Peyer's patch (tissue), 4 donors: ENCODE data around the gene MYADM. TPM values are rescaled to one million over a fixed set of nuclear protein-coding genes. Genes with fewer than 3 reads are reported as not detected.
A peak's percentile ranks its signal among the peaks of the same experiment; 100 is the strongest.

Experiments used
- DNase-seq, 3 donors: peaks; one replicate each; pipeline ENCODE4 v3.0.0-alpha.2; 2017 to 2019
- H3K27ac ChIP-seq, 4 donors: fragments of 200-600 bp; sonication (generic); one replicate each; pipeline ENCODE4 v1.5.1; 2016 to 2019
- H3K27me3 ChIP-seq, 2 donors: fragments of 200-600 bp; sonication (generic); one replicate each; pipeline ENCODE4 v1.5.1; 2019
- H3K36me3 ChIP-seq, 3 donors: fragments of 200-600 bp; sonication (generic); one replicate each; pipeline ENCODE4 v1.5.1; 2016 to 2019
- H3K4me1 ChIP-seq, 4 donors: fragments of 200-600 bp; sonication (generic); one replicate each; pipeline ENCODE4 v1.5.1; 2016 to 2019
- H3K4me3 ChIP-seq, 4 donors: fragments of 200-600 bp; sonication (generic); 1 replicate in 3 of 4; 2 replicates in 1 of 4; pipeline ENCODE4 v1.5.1; 2016 to 2019; ENCODE audit warnings: mild to moderate bottlenecking in 1 of 4
- H3K9me3 ChIP-seq, 4 donors: fragments of 200-600 bp; sonication (generic); one replicate each; pipeline ENCODE4 v1.5.1; 2016 to 2019; ENCODE audit warnings: mild to moderate bottlenecking in 1 of 4
- CTCF ChIP-seq, 6 experiments: fragments of 450-650 bp in 4 of 6; fragments of 200-600 bp in 2 of 6; sonication (generic) in 1 of 6; IDR thresholded peaks; one replicate each; pipeline ENCODE4 v1.5.1; 2017 to 2019; ENCODE audit warnings: antibody characterized with exemption in 6 of 6, mild to moderate bottlenecking in 3 of 6, moderate library complexity in 1 of 6
- POLR2A ChIP-seq, 2 donors: fragments of 450-650 bp; IDR thresholded peaks; one replicate each; pipeline ENCODE4 v1.5.1; 2017; ENCODE audit warnings: antibody characterized with exemption in 2 of 2, mild to moderate bottlenecking in 2 of 2, moderate library complexity in 2 of 2
- total RNA-seq, 4 donors: library from RNA; depleted of rRNA; stranded (reverse); fragments of >200 nt; gene quantifications; one replicate each; pipeline ENCODE4 v1.1.0, GENCODE V29; 2016

MYADM gene
- total RNA-seq, 4 donors from 2014 or later: 11.4 to 52.8 (median 32.5) TPM

DNA sequence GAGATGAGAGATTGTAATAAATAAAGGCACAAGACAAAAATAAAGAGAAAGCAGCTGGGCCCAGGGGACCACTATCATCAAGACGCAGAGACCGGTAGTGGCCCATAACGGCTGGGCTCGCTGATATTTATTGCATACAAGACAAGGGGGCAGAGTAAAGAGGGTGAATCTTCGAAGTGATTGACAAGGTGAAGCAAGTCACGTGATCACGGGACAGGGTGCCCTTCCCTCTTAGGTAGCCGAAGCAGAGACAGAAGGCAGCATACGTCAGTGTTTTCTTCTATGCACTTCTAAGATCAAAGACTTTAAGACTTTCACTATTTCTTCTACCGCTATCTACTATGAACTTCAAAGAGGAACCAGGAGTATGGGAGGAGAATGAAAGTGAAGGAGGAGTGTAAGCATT is 9.7 kb downstream of the MYADM start:
- TF ChIP-seq CTCF (IDR thresholded peaks at IDR 0.05) (no peak), POLR2A (IDR thresholded peaks at IDR 0.05) (no peak)
- Histone ChIP-seq H3K27me3 (peaks cover 0 to 9% of the 10 kb centered on the region in 2 donors), H3K36me3 (peaks cover 0 to 24% (median 0%) of the 10 kb centered on the region in 3 donors), H3K27ac (no peak overlapping the region), H3K9me3 (no peaks in the 10 kb centered on the region), H3K4me3 (no peak overlapping the region), H3K4me1 (peaks cover 3 to 45% (median 8%) of the 10 kb centered on the region in 4 donors)
- no peak for DNase-seq

- H3K27me3 ChIP-seq: peaks cover 0 to 21% of the 10 kb centered on the region in 2 donors
- DNase-seq: no peak
- peak overlapping the region; percentile 14 to 63 (median 38) for H3K4me3 ChIP-seq
- peaks cover 3 to 45% (median 8%) of the 10 kb centered on the region in 4 donors for H3K4me1 ChIP-seq
- peaks cover 0 to 20% (median 0%) of the 10 kb centered on the region in 3 donors for H3K36me3 ChIP-seq
- no peaks in the 10 kb centered on the region for H3K9me3 ChIP-seq
- TF ChIP-seq POLR2A (IDR thresholded peaks at IDR 0.05) (no peak), CTCF (IDR thresholded peaks at IDR 0.05) (no peak)
- no peak overlapping the region for H3K27ac ChIP-seq
These were observed 11.1 kb downstream of the MYADM start for GRCh38 chr19:53878776-53879139.

DNA sequence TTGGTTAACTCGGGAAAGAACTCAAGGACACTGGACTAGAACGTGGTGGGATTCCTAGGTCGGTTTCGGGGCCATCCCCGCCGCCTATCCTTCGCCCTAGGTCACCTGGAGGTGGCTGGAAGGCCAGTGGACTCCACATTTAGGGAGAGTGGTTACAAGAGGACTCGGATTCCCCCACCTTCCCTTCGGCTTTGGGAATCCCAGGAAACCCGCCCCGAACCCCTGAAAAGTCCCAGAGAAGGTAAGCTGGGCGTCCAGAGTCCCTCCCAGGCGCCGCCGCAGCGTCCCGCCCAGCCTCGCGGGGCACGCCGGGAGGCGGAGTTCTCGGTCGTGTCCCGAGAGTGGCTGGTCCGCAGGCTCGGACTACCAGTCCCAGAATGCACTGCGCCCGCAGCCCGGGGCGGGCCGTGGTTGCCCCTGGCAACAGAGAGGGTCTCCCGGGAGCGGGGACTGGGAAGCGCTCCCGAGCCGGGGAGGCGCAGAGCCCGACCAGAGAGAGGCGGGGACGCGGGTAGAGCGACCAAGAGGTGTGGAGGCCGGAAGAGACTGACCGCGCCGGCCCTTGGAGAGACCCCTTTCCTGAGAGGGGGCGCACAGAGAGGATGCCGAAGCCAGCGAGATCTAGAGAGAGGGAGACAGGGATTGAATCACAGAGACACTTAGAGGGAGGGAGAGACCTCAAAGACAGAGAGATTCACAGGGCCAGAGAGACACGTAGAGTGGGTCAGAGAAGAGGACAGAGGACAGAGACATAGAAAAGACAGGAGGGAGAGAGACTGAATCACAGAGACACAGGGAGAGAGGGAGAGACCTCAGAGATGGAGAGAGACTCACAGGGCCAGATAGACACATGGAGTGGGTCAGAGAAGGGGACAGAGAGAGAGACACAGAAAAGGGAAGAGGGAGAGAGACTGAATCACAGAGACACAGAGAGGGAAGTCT is 11.7 kb downstream of the MYADM start:
- peaks cover 3 to 39% (median 8%) of the 10 kb centered on the region in 4 donors for H3K4me1 ChIP-seq
- peaks cover 0 to 13% (median 0%) of the 10 kb centered on the region in 3 donors for H3K36me3 ChIP-seq
- TF ChIP-seq CTCF (IDR thresholded peaks at IDR 0.05) (no peak), POLR2A (IDR thresholded peaks at IDR 0.05) (no peak)
- no peaks in the 10 kb centered on the region for H3K9me3 ChIP-seq
- DNase-seq: peak; percentile 60 to 93 (median 88)
- peak overlapping the region; percentile 14 to 63 (median 38) for H3K4me3 ChIP-seq
- peaks cover 0 to 21% of the 10 kb centered on the region in 2 donors for H3K27me3 ChIP-seq
- H3K27ac ChIP-seq: no peak overlapping the region

DNA sequence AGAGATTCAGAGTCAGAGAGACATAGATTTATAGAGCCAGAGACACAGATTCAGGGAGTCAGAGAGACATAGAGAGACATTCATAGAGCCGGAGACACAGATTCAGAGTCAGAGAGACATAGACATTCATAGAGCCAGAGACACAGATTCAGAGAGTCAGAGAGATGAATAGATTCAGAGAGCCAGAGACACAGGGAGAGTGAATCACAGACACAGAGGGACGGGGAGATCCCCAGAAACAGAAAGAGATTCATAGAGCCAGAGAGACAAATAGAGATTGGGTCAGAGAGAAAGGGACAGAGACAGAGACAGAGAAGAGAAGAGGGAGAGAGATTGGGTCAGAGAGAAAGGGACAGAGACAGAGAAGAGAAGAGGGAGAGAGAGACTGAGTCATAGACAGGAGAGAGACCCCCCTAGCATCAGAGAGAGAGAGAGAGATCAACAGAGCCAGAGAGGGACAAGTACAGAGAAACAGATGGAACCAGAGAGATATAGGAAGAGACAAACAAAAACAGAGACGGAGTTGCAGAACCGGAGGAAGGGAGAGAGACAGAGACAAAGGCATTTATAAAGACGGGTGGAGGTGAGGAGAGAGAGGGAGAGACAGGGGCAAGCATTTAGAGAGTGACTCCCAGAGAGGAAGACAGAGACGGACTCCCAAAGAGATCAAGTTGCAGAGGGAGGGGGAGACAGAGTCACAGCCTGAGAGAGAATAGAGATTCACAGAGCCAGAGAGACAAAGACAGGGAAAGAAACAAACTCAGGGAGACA is 13.2 kb downstream of the MYADM start:
- no peaks in the 10 kb centered on the region for H3K9me3 ChIP-seq
- H3K27me3 ChIP-seq: peaks cover 0 to 21% of the 10 kb centered on the region in 2 donors
- peaks cover 0 to 1% (median 0%) of the 10 kb centered on the region in 3 donors for H3K36me3 ChIP-seq
- no peak overlapping the region for H3K27ac ChIP-seq
- H3K4me3 ChIP-seq: no peak overlapping the region
- H3K4me1 ChIP-seq: peaks cover 3 to 32% (median 8%) of the 10 kb centered on the region in 4 donors
- DNase-seq: no peak
- TF ChIP-seq POLR2A (IDR thresholded peaks at IDR 0.05): no peak
- no peak for TF ChIP-seq CTCF (IDR thresholded peaks at IDR 0.05)

DNA sequence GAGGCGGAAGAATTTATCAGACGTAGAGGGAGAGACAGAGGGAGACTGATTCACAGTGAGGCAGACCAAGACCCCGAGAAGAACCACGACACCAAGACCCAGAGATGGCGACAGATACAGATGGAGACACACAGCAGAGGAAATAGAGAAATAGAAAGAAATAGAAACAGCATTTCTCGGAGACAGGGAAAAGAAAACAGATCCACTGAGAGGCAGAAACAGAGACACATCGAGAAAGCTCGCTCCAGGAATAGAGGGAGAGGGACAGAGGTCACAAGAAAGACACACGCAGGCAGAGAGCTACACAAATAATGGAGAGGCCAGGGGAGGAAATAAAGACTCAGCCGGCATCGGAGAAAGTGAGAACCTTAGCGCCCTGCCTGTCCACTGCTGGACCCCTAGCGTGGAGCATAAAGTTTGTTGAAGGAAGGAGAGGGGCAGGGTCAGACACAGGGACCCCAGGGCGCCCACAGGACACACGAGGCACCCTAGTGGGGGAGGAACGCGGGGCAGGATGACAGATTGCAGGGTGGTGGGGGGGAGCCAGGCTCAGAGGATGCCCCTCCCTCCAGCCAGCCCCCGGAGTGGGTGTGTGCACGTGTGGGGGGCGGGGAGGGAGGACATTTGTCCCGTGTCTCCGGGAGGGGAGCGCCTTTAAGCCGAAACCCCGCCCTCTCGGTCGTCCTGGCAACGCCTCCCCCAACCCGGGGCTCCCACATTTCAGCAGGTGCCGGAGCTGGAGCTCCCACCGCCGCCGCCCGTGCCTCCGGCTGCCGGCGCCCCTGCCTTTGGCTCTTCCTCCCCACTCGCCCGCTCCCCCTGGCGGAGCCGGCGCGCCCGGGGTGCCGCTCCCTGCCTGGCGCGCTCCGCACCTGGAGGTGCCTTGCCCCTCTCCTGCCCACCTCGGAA is 14.1 kb downstream of the MYADM start, which contains the start of gene PRKCG:
PRKCG (plus strand) TSS at position 716 of the 909 bp plus-strand sequence. CDS start 298 bp downstream, outside the sequence.
- H3K4me3 ChIP-seq: peak within 1 kb of the TSS; percentile 12 to 48 (median 30)
- H3K9me3 ChIP-seq: no peaks in the 10 kb centered on the region
- H3K27ac ChIP-seq: no peak within 1 kb of the TSS
- H3K27me3 ChIP-seq: peaks cover 0 to 21% of the 10 kb centered on the region in 2 donors
- peak; percentile 28 to 73 (median 70) for DNase-seq
- H3K4me1 ChIP-seq: peaks cover 3 to 32% (median 8%) of the 10 kb centered on the region in 4 donors
- TF ChIP-seq POLR2A (IDR thresholded peaks at IDR 0.05) (no peak), CTCF (IDR thresholded peaks at IDR 0.05) (peak; percentile 28 to 57 (median 46))
- H3K36me3 ChIP-seq: no peaks in the 10 kb centered on the region
